ENCODE measurements around the gene INSYN2A. TPM values are rescaled to one million over a fixed set of nuclear protein-coding genes. Genes with fewer than 3 reads are reported as not detected.

Gene INSYN2A
- total RNA-seq, 1 experiment from 2014 or later: not detected

DNA sequence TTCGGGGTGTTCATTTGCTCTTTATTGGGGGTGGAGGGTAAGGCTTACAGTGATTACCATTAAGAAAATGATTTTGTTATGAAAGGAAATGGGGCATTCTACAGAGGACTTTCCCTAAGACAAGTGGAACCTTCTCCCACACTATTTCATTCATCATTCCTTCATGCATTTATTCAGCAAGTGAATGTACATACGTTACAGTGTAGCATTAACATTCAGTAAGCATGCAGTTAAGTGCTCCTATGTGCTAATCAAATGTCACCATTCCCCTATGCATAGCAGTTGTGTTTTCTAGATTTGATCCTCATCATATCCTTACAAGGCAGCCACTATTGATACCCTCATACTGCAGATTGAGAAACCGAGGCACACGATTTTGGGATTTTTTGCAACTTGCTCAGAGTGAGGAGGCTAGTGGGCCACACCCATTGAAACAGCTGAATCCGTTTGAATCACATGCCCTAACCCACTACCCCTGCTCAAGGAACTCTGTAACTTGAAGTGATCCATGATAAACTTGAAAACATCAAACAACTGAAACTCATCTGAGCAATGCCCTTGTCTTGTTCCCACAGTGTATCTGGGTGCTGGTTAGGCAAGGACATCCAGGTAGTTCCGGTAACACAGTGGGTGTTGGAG, 16.7 kb downstream of the INSYN2A start:
- Histone ChIP-seq H3K9me3 (ENCODE audit: low read depth, low read length, poor library complexity, severe bottlenecking) (no peaks in the 10 kb centered on the region), H3K36me3 (ENCODE audit: insufficient read depth, low read length, poor library complexity, severe bottlenecking) (no peaks in the 10 kb centered on the region), H3K27ac (ENCODE audit: low read depth, low read length, poor library complexity, severe bottlenecking) (no peak overlapping the region), H3K4me3 (ENCODE audit: low read depth, low read length, poor library complexity, severe bottlenecking) (no peak overlapping the region), H3K4me1 (ENCODE audit: insufficient read depth, low read length, poor library complexity, severe bottlenecking) (no peaks in the 10 kb centered on the region), H3K27me3 (replicated peaks; ENCODE audit: insufficient read depth, low read depth, low read length, poor library complexity) (no peaks in the 10 kb centered on the region)
- ChIA-PET POLR2A (ENCODE audit: low non-redundant PET) (no interaction called here), CTCF (no interaction called here)
- intact Hi-C loops (cut with micrococcal nuclease; ENCODE audit: unreplicated experiment): no loop called here
- TF ChIP-seq, protein P1, sequence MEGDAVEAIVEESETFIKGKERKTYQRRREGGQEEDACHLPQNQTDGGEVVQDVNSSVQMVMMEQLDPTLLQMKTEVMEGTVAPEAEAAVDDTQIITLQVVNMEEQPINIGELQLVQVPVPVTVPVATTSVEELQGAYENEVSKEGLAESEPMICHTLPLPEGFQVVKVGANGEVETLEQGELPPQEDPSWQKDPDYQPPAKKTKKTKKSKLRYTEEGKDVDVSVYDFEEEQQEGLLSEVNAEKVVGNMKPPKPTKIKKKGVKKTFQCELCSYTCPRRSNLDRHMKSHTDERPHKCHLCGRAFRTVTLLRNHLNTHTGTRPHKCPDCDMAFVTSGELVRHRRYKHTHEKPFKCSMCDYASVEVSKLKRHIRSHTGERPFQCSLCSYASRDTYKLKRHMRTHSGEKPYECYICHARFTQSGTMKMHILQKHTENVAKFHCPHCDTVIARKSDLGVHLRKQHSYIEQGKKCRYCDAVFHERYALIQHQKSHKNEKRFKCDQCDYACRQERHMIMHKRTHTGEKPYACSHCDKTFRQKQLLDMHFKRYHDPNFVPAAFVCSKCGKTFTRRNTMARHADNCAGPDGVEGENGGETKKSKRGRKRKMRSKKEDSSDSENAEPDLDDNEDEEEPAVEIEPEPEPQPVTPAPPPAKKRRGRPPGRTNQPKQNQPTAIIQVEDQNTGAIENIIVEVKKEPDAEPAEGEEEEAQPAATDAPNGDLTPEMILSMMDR (conservative IDR thresholded peaks at IDR 0.05; ENCODE audit: low read depth, low read length): no peak
- no peak for TF ChIP-seq EZH2 (IDR thresholded peaks at IDR 0.05; ENCODE audit: borderline replicate concordance, low read depth, low read length, poor library complexity, severe bottlenecking)
- no TSS peak for BruUV-seq (replicated peaks)
- no peak for DNase-seq (ENCODE audit: low spot score)

DNA sequence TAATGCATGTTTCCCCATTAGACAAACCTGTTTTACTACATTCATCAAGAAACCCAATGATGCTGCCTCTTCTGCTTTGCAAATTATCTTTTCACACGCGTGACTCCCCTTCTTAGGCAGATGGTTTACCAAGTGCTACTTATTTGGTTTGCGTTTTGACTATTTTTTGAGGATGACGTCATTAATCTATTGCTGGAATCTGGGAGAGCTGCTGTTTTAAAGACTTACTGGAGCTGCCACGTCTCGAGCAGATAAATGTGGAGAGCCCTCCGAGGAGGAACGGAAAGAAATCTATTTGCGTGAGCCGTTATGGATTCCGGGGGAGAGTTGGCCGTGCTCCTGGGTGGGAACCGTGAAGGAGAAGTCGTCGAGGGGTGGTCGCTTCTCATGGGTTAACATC, 19.7 kb downstream of the INSYN2A start:
- no peak for DNase-seq (ENCODE audit: low spot score)
- TF ChIP-seq, protein P1 (conservative IDR thresholded peaks at IDR 0.05; ENCODE audit: low read depth, low read length): no peak
- TF ChIP-seq EZH2 (IDR thresholded peaks at IDR 0.05; ENCODE audit: borderline replicate concordance, low read depth, low read length, poor library complexity, severe bottlenecking): no peak
- Histone ChIP-seq H3K36me3 (ENCODE audit: insufficient read depth, low read length, poor library complexity, severe bottlenecking) (no peaks in the 10 kb centered on the region), H3K4me3 (ENCODE audit: low read depth, low read length, poor library complexity, severe bottlenecking) (no peak overlapping the region), H3K9me3 (ENCODE audit: low read depth, low read length, poor library complexity, severe bottlenecking) (no peaks in the 10 kb centered on the region), H3K27ac (ENCODE audit: low read depth, low read length, poor library complexity, severe bottlenecking) (no peak overlapping the region), H3K4me1 (ENCODE audit: insufficient read depth, low read length, poor library complexity, severe bottlenecking) (no peaks in the 10 kb centered on the region), H3K27me3 (replicated peaks; ENCODE audit: insufficient read depth, low read depth, low read length, poor library complexity) (no peaks in the 10 kb centered on the region)
- ChIA-PET POLR2A (ENCODE audit: low non-redundant PET) (no interaction called here), CTCF (no interaction called here)
- BruUV-seq (replicated peaks): no TSS peak
- intact Hi-C loops (cut with micrococcal nuclease; ENCODE audit: unreplicated experiment): no loop called here

DNA sequence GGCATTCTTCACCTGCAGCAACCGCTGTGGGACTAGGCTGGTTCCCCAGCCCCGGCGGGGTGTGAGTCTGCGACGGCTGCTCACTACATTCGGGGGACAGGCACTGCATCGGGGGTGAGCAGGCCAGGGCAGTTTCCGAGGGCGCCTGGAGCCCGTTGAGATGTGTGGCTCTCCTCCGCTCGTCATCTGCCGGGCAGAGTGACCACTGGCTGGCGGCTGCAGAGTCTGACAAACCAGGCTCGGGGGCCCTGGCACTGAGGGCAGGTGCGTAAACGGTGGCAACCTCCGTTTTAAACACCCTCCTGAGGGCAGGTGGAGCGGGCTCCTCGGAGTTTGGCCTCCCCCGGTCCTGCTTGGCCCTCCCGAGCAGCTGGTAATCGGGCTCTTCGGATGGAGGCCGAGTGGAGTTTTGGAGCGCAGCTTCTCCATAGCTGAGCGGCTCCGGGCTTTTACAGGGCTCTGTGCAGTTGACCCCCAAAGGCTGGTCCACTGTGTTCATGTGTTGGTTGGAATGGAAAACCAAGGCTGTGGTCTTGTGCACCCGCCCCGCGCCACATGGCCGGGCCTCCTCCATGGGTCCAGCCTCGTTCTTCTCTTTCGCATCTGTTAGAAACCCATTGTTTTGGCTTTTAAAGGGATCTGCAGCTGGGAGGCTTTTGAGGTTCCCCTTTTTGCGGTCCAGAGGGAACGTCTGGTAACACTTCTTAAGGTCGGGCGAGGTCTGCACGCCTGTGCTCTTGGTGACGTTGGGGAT, 20.9 kb downstream of the INSYN2A start:
- CTCF ChIA-PET: no interaction called here
- DNase-seq (ENCODE audit: low spot score): no peak
- POLR2A ChIA-PET (ENCODE audit: low non-redundant PET): no interaction called here

More for the DNA sequence above, 20.9 kb downstream of the INSYN2A start:
- H3K27me3 ChIP-seq (replicated peaks; ENCODE audit: insufficient read depth, low read depth, low read length, poor library complexity): no peaks in the 10 kb centered on the region
- no peaks in the 10 kb centered on the region for H3K9me3 ChIP-seq (ENCODE audit: low read depth, low read length, poor library complexity, severe bottlenecking)
- no peak overlapping the region for H3K4me3 ChIP-seq (ENCODE audit: low read depth, low read length, poor library complexity, severe bottlenecking)
- TF ChIP-seq, protein P1 (conservative IDR thresholded peaks at IDR 0.05; ENCODE audit: low read depth, low read length): no peak
- TF ChIP-seq EZH2 (IDR thresholded peaks at IDR 0.05; ENCODE audit: borderline replicate concordance, low read depth, low read length, poor library complexity, severe bottlenecking): no peak
- H3K4me1 ChIP-seq (ENCODE audit: insufficient read depth, low read length, poor library complexity, severe bottlenecking): no peaks in the 10 kb centered on the region
- BruUV-seq (replicated peaks): no TSS peak
- H3K27ac ChIP-seq (ENCODE audit: low read depth, low read length, poor library complexity, severe bottlenecking): no peak overlapping the region
- no peaks in the 10 kb centered on the region for H3K36me3 ChIP-seq (ENCODE audit: insufficient read depth, low read length, poor library complexity, severe bottlenecking)
- intact Hi-C loops (cut with micrococcal nuclease; ENCODE audit: unreplicated experiment): no loop called here
